Adrenal gland (tissue), 12 donors: ENCODE results near the gene PRSS8. TPM values are rescaled to one million over a fixed set of nuclear protein-coding genes. Genes with fewer than 3 reads are reported as not detected.

Experiments
- DNase-seq, 7 donors: peaks; one replicate each; pipeline ENCODE4 v3.0.0-alpha.2; 2019 to 2020
- H3K27ac ChIP-seq, 5 donors: fragments of 200-600 bp; sonication (generic) in 4 of 5; 1 replicate in 3 of 5; 2 replicates in 2 of 5; pipeline versions ENCODE4 v1.5.1 to v1.8.0; 2016 to 2020; ENCODE audit warnings: mild to moderate bottlenecking in 1 of 5
- H3K27me3 ChIP-seq: fragments of 200-600 bp; 2 replicates; pipeline ENCODE4 v1.8.0; 2021
- H3K36me3 ChIP-seq, 2 donors: fragments of 200-600 bp; replicated peaks in 1 of 2; 1 replicate in 1 of 2; 2 replicates in 1 of 2; pipeline versions ENCODE4 v1.5.1 to v1.8.0; 2018 to 2022
- H3K4me1 ChIP-seq, 2 donors: fragments of 200-600 bp; replicated peaks in 1 of 2; 1 replicate in 1 of 2; 2 replicates in 1 of 2; pipeline versions ENCODE4 v1.5.1 to v1.8.0; 2018 to 2021
- H3K4me3 ChIP-seq, 4 donors: fragments of 200-600 bp; sonication (generic) in 3 of 4; one replicate each; pipeline ENCODE4 v1.5.1; 2016 to 2018
- H3K9me3 ChIP-seq, 3 donors: fragments of 200-600 bp; sonication (generic) in 1 of 3; replicated peaks in 1 of 3; 1 replicate in 2 of 3; 2 replicates in 1 of 3; pipeline versions ENCODE4 v1.5.1 to v1.8.0; 2016 to 2021
- POLR2A ChIP-seq, 2 donors: fragments of 450-650 bp; IDR thresholded peaks; one replicate each; pipeline ENCODE4 v1.6.1; 2017; ENCODE audit warnings: antibody characterized with exemption in 2 of 2, mild to moderate bottlenecking in 2 of 2, moderate library complexity in 1 of 2
- WGBS, 4 donors: extraction: QIAGEN DNeasy Blood & Tissue Kit in 2 of 4; methylation state at CpG; one replicate each; pipeline versions ENCODE4 v1.1.5 to v1.1.7; 2013 to 2017; 5-methylcytosine and 5-hydroxymethylcytosine counted together
- intact Hi-C, 2 donors: fragments of 100-400 bp; cut with DNase I; formaldehyde crosslinking; loops; one replicate each; pipeline versions ENCODE4 v1.14.1 to v1.15.0; 2022 to 2023
- polyA plus RNA-seq, 3 donors: library from polyadenylated mRNA; stranded (reverse); fragments of 200-250 nt in 2 of 3; fragments of 350-450 nt in 1 of 3; fragmentation: Illumina TruSeq in 1 of 3; extraction: RNeasy Lipid Tissue Mini Kit (QIAGEN cat#74804) in 1 of 3; gene quantifications; one replicate each; pipeline ENCODE4 v1.2.3, GENCODE V29; 2013 to 2014
- total RNA-seq, 9 donors: library from RNA; depleted of rRNA in 4 of 9; stranded (reverse); fragments of >200 nt in 4 of 9; fragments of 120-200 nt in 1 of 9; fragmentation: NEBNext Ultra II Directional in 1 of 9; extraction: Animal tissue kit (Norgen Biotek cat#: 25700) in 1 of 9; gene quantifications; one replicate each; pipeline versions ENCODE4 v1.1.0 to v1.2.4, GENCODE V29; 2013 to 2023
- TF ChIP-seq, protein P1 (sequence below), 6 experiments: fragments of 450-650 bp in 4 of 6; fragments of 200-600 bp in 2 of 6; sonication (generic) in 1 of 6; IDR thresholded peaks; 1 replicate in 5 of 6; 2 replicates in 1 of 6; pipeline versions ENCODE4 v1.5.1 to v1.8.0; 2016 to 2021; ENCODE audit warnings: antibody characterized with exemption in 6 of 6, mild to moderate bottlenecking in 2 of 6, moderate library complexity in 1 of 6
- donor health status: healthy with polysubstance abuse.
- donor health status: Bipolar disorder and iron deficiency.
- donor health status: DM: yes; HTN: yes; CAD: no.
- donor health status: DM: no; HTN: no; CAD: no.
- donor health status: DM: no; HTN: no; CAD: no.
- donor health status: DM: yes; HTN: yes; CAD: no.

The PRSS8 gene
- total and polyA plus RNA-seq, 12 donors, result 0.16 to 1.8 (median 0.42) TPM; not detected in 5

DNA sequence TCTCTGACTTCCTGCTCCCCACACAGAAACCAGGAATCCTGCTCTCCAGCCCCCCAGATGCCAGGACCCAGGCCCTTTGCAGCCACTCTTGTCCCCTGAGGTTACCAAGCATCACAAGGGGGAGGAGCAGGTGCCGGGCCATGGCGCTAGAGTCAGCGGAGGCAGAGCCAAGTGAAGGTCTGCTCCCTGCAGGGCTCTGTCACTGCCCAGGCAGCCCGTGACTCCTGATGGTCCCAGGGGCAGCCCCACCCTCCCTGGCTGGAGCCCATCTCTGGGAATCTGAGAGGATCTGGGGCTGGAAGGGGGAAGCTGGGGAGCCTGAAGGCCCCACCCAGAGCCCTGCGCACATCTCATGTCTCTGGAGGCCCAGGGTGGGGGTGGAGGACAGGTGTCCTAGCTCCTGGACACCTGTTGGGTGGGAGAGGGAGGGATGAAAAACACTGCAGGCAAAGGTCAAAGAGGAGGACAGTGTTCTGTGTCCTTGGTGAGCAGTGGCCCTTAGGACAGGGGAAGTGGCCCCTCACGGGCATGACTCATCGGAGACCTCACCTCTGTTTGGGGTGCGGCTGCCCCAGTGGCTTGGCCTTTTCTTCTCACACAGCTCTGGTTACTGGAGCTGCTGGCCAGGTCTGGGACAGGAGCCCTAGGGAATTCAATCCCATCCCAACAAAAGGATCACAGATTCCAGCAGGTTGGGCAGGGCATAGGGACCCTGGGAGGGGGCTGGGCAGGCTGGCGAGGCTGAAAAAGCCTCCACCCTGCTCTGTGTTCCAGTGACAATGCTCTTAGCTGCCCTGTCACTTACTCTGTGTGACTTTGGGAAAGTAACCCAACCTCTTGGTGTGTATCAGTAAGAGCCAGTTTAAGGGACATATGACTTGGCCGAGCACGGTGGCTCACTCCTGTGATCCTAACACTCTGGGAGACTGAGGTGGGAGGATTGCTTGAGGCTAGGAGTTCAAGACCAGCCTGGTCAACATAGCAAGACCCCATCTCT is 14.7 kb upstream of the PRSS8 start, which contains the start of gene PRSS36:
Gene PRSS36, minus strand, starts transcription at position 173 of the 997 bp plus-strand sequence. Its CDS starts 31 bp downstream, at position 142.
- intact Hi-C loops, result loop anchor here (10.0 kb wide), 2 partner anchors 65 to 165 kb away; partner anchors contain the start of genes HSD3B7 (in 1 of the 2) and PRSS53 (in 1 of the 2)
- Histone ChIP-seq H3K36me3 (no peaks in the 10 kb centered on the region), H3K4me1 (no peaks in the 10 kb centered on the region), H3K27me3 (peaks cover 11% of the 10 kb centered on the region), H3K9me3 (no peaks in the 10 kb centered on the region), H3K4me3 (no peak within 1 kb of the TSS), H3K27ac (peak within 1 kb of the TSS in 2 of 5 donors; percentile 34 to 52)
- 70 to 80% (median 74%) methylated on average over 6 to 11 of the region's 11 CpGs for WGBS, 4 donors
- TF ChIP-seq, protein P1, sequence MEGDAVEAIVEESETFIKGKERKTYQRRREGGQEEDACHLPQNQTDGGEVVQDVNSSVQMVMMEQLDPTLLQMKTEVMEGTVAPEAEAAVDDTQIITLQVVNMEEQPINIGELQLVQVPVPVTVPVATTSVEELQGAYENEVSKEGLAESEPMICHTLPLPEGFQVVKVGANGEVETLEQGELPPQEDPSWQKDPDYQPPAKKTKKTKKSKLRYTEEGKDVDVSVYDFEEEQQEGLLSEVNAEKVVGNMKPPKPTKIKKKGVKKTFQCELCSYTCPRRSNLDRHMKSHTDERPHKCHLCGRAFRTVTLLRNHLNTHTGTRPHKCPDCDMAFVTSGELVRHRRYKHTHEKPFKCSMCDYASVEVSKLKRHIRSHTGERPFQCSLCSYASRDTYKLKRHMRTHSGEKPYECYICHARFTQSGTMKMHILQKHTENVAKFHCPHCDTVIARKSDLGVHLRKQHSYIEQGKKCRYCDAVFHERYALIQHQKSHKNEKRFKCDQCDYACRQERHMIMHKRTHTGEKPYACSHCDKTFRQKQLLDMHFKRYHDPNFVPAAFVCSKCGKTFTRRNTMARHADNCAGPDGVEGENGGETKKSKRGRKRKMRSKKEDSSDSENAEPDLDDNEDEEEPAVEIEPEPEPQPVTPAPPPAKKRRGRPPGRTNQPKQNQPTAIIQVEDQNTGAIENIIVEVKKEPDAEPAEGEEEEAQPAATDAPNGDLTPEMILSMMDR (IDR thresholded peaks at IDR 0.05), result no peak
- TF ChIP-seq POLR2A (IDR thresholded peaks at IDR 0.05), result no peak
- DNase-seq, result no peak

DNA sequence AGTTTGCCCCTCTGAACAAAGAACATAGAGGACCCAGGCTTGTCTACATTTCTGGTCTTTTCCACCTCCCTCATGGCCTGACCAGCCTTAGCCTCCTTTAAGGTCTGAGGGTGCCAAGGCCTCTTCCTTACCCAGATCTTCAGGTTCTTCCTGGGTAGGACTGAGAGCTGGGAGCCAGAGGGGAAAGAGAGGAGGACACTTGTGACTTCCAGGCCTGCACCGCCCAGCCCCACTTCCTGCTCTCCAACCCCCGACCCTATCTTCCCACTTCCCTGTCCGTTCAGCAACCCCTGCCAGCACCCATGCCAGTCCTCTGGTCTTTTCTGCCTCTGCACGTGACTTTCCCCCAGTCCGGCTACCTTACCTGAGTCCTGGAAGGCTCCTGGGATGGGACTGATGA is 13.8 kb upstream of the PRSS8 start:
- intact Hi-C loops, result loop anchor here (10.0 kb wide), 2 partner anchors 65 to 165 kb away; partner anchors contain the start of genes HSD3B7 (in 1 of the 2) and PRSS53 (in 1 of the 2)
- Histone ChIP-seq H3K9me3 (no peaks in the 10 kb centered on the region), H3K27me3 (peaks cover 11% of the 10 kb centered on the region), H3K4me1 (no peaks in the 10 kb centered on the region), H3K27ac (peak overlapping the region in 2 of 5 donors; percentile 34 to 52), H3K4me3 (no peak overlapping the region), H3K36me3 (no peaks in the 10 kb centered on the region)
- TF ChIP-seq, protein P1 (IDR thresholded peaks at IDR 0.05), result no peak
- no peak for TF ChIP-seq POLR2A (IDR thresholded peaks at IDR 0.05)
- 51 to 78% (median 66%) methylated on average over 5 of the region's 5 CpGs for whole genome bisulfite sequencing, 4 donors
- no peak for DNase-seq

DNA sequence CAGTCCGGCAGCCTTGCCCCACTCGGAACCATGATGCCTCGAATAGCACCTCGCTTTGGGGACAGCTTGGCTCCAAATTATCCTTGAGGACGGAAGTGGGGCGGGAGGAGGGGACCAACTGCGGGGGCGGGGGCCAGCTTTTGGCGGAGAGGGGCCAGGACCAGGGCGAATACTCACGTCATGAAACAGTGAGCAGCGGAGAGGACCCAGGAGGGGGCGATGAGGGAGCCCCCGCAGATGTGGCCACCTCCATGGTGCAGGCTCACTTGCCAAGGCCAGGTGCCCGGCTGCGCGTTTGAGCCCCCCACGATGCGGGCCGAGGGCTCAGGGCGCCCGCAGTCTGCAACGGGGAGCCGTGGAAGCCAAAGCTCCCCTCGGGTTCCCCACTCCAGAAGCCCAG is 13.4 kb upstream of the PRSS8 start:
- DNase-seq, result no peak
- Histone ChIP-seq H3K9me3 (no peaks in the 10 kb centered on the region), H3K27me3 (peaks cover 11% of the 10 kb centered on the region), H3K27ac (no peak overlapping the region), H3K4me1 (no peaks in the 10 kb centered on the region), H3K36me3 (no peaks in the 10 kb centered on the region), H3K4me3 (no peak overlapping the region)
- intact Hi-C loops, result loop anchor here (10.0 kb wide), 2 partner anchors 64 to 164 kb away; partner anchors contain the start of genes HSD3B7 (in 1 of the 2) and PRSS53 (in 1 of the 2)
- WGBS, 4 donors, result 59 to 87% (median 76%) methylated on average over 5 to 25 of the region's 25 CpGs
- TF ChIP-seq, protein P1 (IDR thresholded peaks at IDR 0.05), result no peak
- no peak for TF ChIP-seq POLR2A (IDR thresholded peaks at IDR 0.05)

DNA sequence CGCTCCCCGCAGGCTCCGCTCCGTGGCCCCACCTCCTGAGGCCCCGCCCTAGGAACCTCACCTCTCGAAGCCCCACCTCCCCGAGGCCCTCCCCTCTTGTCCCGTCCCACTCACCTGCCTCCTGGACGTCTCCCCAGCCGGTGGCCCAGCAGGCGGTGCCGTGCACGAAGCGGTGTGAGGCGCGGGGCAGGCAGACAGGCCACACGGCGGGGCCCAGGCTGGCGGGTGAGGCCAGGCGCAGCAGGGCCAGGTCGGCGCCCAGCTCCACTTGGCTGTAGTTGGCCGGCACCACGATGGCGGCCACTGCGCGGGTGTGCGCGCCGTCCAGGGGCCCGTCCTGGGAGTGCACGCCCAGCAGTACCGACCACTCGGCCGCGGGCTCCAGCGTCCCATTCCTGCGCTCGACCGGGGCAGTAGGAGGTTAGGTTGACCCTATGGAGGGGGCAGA is 12.8 kb upstream of the PRSS8 start:
- 16 to 28% (median 20%) methylated on average over 9 to 40 of the region's 40 CpGs for WGBS, 4 donors
- DNase-seq, result no peak
- no peaks in the 10 kb centered on the region for H3K36me3 ChIP-seq
- H3K27me3 ChIP-seq, result peaks cover 11% of the 10 kb centered on the region
- intact Hi-C loops, result loop anchor here (10.0 kb wide), 2 partner anchors 64 to 164 kb away; partner anchors contain the start of genes HSD3B7 (in 1 of the 2) and PRSS53 (in 1 of the 2)
- H3K4me3 ChIP-seq, result no peak overlapping the region
- no peaks in the 10 kb centered on the region for H3K4me1 ChIP-seq
- no peak for TF ChIP-seq POLR2A (IDR thresholded peaks at IDR 0.05)
- TF ChIP-seq, protein P1 (IDR thresholded peaks at IDR 0.05), result no peak
- no peak overlapping the region for H3K27ac ChIP-seq
- no peaks in the 10 kb centered on the region for H3K9me3 ChIP-seq
